Stomach (tissue), 9 donors: ENCODE results near the gene TAC4. TPM values are rescaled to one million over a fixed set of nuclear protein-coding genes. Genes with fewer than 3 reads are reported as not detected.

Experiments
- DNase-seq, 2 donors: peaks; one replicate each; pipeline versions ENCODE4 v3.0.0 to v3.0.0-alpha.2; 2013 to 2019
- H3K27ac ChIP-seq, 5 donors: fragments of 200-600 bp in 4 of 5; sonication (generic) in 4 of 5; one replicate each; pipeline ENCODE4 v1.5.1; 2013 to 2019; ENCODE audit warnings: mild to moderate bottlenecking in 1 of 5, moderate library complexity in 1 of 5
- H3K27me3 ChIP-seq, 3 donors: fragments of 200-600 bp; sonication (generic); one replicate each; pipeline ENCODE4 v1.5.1; 2017 to 2019; ENCODE audit warnings: mixed run types in 1 of 3
- H3K36me3 ChIP-seq, 4 donors: fragments of 200-600 bp; sonication (generic); 1 replicate in 3 of 4; 2 replicates in 1 of 4; pipeline ENCODE4 v1.5.1; 2016 to 2019
- H3K4me1 ChIP-seq, 4 donors: fragments of 200-600 bp; sonication (generic); one replicate each; pipeline ENCODE4 v1.5.1; 2016 to 2019
- H3K4me3 ChIP-seq, 4 donors: fragments of 200-600 bp; sonication (generic) in 3 of 4; one replicate each; pipeline ENCODE4 v1.5.1; 2016 to 2019; ENCODE audit warnings: mild to moderate bottlenecking in 1 of 4
- H3K9me3 ChIP-seq, 4 donors: fragments of 200-600 bp; sonication (generic); one replicate each; pipeline ENCODE4 v1.5.1; 2016 to 2019
- EP300 ChIP-seq: sonication (generic); formaldehyde crosslinking; IDR thresholded peaks from one replicate; pipeline ENCODE4 v1.6.1; 2017; ENCODE audit warnings: antibody characterized with exemption
- POLR2A ChIP-seq, 4 donors: fragments of 450-650 bp; IDR thresholded peaks; one replicate each; pipeline ENCODE4 v1.6.1; 2016; ENCODE audit warnings: antibody characterized with exemption in 4 of 4, control low read depth in 2 of 4, mild to moderate bottlenecking in 1 of 4, moderate library complexity in 1 of 4
- POLR2AphosphoS5 ChIP-seq, 3 donors: sonication (generic); formaldehyde crosslinking; IDR thresholded peaks; one replicate each; pipeline ENCODE4 v1.6.1; 2016; ENCODE audit warnings: antibody characterized with exemption in 3 of 3
- WGBS, 5 donors: extraction: QIAGEN DNeasy Blood & Tissue Kit in 3 of 5; methylation state at CpG; one replicate each; pipeline versions ENCODE4 v1.1.5 to v1.1.7; 2013 to 2018; 5-methylcytosine and 5-hydroxymethylcytosine counted together
- intact Hi-C: fragments of 100-400 bp; cut with DNase I; formaldehyde crosslinking; loops from one replicate; pipeline ENCODE4 v1.15.1; 2023; ENCODE audit warnings: low total_unique reads
- polyA plus RNA-seq, 3 donors: library from polyadenylated mRNA; stranded (reverse); fragments of 200-250 nt; gene quantifications; one replicate each; pipeline ENCODE4 v1.2.3, GENCODE V29; 2013
- total RNA-seq, 5 donors: library from RNA; depleted of rRNA; stranded (reverse); fragments of >200 nt; gene quantifications; one replicate each; pipeline versions ENCODE4 v1.1.0 to v1.2.3, GENCODE V29; 2014 to 2016
- TF ChIP-seq, protein P1 (sequence below), 7 experiments: fragments of 450-650 bp in 4 of 7; fragments of 200-600 bp in 3 of 7; sonication (generic) in 3 of 7; IDR thresholded peaks; one replicate each; pipeline ENCODE4 v1.5.1; 2016 to 2019; ENCODE audit warnings: antibody characterized with exemption in 7 of 7, control low read depth in 2 of 7, mild to moderate bottlenecking in 1 of 7
- donor health status: healthy with polysubstance abuse.
- donor health status: Bipolar disorder and iron deficiency.
- donor health status: healthy.

Gene TAC4
- total and polyA plus RNA-seq, 8 donors, result not detected

DNA sequence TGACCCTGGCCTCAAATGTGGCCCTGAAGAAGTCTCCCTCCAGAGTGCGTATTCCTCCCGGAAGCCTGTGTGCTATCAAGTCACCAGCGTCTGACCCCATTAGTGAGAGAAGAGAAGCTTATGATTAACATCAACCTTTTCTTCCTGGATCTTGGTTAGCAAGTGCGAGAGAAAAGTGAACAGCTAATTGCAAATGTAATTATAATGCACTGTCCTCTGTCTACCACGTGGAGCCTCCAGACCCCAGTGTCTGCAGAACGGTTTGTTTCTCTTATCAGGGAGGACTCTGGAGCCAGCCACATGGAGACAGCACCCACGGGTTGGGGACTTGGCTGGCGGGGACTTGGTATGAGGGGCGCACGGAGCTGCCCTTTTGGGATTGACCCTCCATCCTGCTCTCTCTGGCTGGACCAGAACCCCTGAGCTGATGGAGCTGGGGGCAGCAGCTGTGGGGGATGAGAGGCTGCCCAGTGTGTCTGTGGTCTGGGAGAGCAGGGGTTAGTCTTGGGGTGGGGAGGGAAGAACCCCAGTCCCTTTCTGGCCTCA lies 5.7 kb upstream of the TAC4 start:
- WGBS, 5 donors, result 54 to 64% (median 60%) methylated on average over 6 to 10 of the region's 10 CpGs
- Histone ChIP-seq H3K4me1 (peaks cover 0 to 19% (median 15%) of the 10 kb centered on the region in 4 donors), H3K9me3 (no peaks in the 10 kb centered on the region), H3K27ac (no peak overlapping the region), H3K4me3 (no peak overlapping the region), H3K36me3 (no peaks in the 10 kb centered on the region), H3K27me3 (peaks cover 0 to 7% (median 3%) of the 10 kb centered on the region in 3 donors)
- intact Hi-C loops, result loop anchor here (10.0 kb wide), 2 partner anchors 139 to 279 kb away; partner anchors contain the start of gene NXPH3
- no peak for DNase-seq
- TF ChIP-seq, protein P1, sequence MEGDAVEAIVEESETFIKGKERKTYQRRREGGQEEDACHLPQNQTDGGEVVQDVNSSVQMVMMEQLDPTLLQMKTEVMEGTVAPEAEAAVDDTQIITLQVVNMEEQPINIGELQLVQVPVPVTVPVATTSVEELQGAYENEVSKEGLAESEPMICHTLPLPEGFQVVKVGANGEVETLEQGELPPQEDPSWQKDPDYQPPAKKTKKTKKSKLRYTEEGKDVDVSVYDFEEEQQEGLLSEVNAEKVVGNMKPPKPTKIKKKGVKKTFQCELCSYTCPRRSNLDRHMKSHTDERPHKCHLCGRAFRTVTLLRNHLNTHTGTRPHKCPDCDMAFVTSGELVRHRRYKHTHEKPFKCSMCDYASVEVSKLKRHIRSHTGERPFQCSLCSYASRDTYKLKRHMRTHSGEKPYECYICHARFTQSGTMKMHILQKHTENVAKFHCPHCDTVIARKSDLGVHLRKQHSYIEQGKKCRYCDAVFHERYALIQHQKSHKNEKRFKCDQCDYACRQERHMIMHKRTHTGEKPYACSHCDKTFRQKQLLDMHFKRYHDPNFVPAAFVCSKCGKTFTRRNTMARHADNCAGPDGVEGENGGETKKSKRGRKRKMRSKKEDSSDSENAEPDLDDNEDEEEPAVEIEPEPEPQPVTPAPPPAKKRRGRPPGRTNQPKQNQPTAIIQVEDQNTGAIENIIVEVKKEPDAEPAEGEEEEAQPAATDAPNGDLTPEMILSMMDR (IDR thresholded peaks at IDR 0.05), result no peak
- TF ChIP-seq EP300 (no peak), POLR2AphosphoS5 (IDR thresholded peaks at IDR 0.05) (no peak), POLR2A (IDR thresholded peaks at IDR 0.05) (no peak)

DNA sequence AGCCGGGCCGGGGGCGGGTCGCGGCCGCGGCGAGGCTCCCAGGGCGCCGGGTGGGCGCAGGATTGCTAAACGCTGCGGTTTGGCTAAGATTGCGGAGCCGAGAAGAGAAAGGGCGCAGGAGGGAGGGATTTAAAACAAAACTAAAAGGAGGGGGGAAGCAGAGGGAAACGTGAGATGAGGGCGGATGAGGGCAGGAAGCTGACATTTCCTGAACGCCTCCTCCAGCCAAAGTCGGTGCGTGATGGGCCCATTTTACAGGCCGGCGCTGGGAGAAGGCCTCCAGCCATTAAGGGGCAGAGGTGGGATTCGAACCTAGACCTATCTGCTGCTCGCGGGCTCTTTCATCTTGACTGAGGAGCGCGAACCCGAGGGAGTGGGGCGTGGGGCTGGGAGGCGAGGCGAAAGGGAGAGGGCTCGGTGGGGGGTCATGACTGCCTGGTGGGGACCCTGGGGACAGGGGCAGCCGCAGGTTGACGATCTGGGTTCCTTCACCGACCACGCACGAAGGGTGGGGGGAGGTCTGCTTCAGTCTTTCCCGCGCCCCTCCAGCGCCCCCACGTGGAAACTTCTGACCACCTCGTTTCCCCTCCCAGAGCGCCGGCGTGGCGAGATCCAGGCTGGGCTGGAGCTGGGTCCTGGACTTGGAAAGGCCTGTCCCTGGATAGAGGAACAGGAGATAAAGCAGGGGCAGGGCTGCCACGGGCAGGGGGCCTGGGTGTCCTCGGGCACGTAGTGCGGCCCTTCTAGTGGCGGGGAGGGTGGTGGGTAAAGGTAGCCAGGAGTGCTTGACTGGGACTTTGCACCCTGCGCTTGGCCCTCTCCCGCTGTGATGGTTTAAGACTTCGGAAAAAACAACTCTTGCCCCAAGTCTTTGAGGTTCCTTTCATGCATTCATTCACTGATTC lies 3.8 kb upstream of the TAC4 start:
- peak overlapping the region in 4 of 5 donors; percentile 20 to 73 (median 37) for H3K27ac ChIP-seq
- 5 to 10% (median 5%) methylated on average over 35 to 55 of the region's 55 CpGs for WGBS, 5 donors
- peaks cover 0 to 20% (median 17%) of the 10 kb centered on the region in 4 donors for H3K4me1 ChIP-seq
- H3K9me3 ChIP-seq, result no peaks in the 10 kb centered on the region
- H3K36me3 ChIP-seq, result peaks cover 0 to 7% (median 5%) of the 10 kb centered on the region in 4 donors
- H3K27me3 ChIP-seq, result peaks cover 0 to 7% (median 3%) of the 10 kb centered on the region in 3 donors
- peak overlapping the region; percentile 60 to 67 (median 62) for H3K4me3 ChIP-seq
- TF ChIP-seq POLR2A (IDR thresholded peaks at IDR 0.05) (no peak), POLR2AphosphoS5 (IDR thresholded peaks at IDR 0.05) (no peak), EP300 (no peak)
- TF ChIP-seq, protein P1 (IDR thresholded peaks at IDR 0.05), result peak in 4 of 7 experiments; percentile 43 to 66 (median 56)
- peak; percentile 75 to 88 for DNase-seq
- intact Hi-C loops, result loop anchor here (10.0 kb wide), 2 partner anchors 137 to 277 kb away; partner anchors contain the start of gene NXPH3

DNA sequence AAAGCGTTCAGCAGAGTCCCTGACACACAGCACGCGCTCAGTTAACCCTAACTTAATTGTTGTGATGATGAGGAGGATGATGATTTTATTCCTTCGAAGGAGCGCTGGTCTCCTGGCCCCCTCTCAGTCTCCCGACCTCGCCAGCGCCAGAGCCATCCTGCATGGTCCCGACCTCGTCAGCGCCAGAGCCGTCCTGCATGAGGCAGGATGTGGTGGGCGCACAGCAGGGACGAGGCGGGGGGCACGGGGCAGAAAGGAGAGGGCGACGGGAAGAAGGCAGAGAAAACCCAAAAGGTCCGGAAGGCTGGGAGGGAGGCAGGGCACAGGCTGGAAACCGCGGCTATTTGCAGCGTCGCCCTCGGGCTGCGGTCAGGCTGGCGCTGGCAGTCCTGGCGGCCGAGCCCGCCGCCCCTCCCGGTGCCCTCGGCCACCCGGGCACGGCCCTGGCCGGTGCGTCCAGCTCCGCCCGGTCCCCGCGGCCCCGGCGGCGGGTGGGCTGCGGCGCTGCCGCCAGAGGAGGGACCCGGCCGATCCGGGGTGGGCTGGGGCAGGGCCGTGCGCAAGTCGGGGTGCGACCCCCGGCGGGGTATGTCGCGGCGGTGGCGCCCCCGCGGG lies 3.0 kb upstream of the TAC4 start:
- intact Hi-C loops, result loop anchor here (10.0 kb wide), 2 partner anchors 136 to 276 kb away; partner anchors contain the start of gene NXPH3
- no peaks in the 10 kb centered on the region for H3K9me3 ChIP-seq
- peak overlapping the region; percentile 60 to 67 (median 62) for H3K4me3 ChIP-seq
- peak overlapping the region in 3 of 5 donors; percentile 33 to 73 (median 41) for H3K27ac ChIP-seq
- H3K27me3 ChIP-seq, result peaks cover 0 to 7% (median 3%) of the 10 kb centered on the region in 3 donors
- H3K4me1 ChIP-seq, result peaks cover 4 to 27% (median 19%) of the 10 kb centered on the region in 4 donors
- H3K36me3 ChIP-seq, result peaks cover 0 to 13% (median 11%) of the 10 kb centered on the region in 4 donors
- 3 to 7% (median 3%) methylated on average over 27 to 61 of the region's 61 CpGs for WGBS, 5 donors
- TF ChIP-seq POLR2A (IDR thresholded peaks at IDR 0.05) (no peak), POLR2AphosphoS5 (IDR thresholded peaks at IDR 0.05) (no peak), EP300 (no peak)
- TF ChIP-seq, protein P1 (IDR thresholded peaks at IDR 0.05), result no peak
- DNase-seq, result peak in 1 of 2 donors; percentile 44

DNA sequence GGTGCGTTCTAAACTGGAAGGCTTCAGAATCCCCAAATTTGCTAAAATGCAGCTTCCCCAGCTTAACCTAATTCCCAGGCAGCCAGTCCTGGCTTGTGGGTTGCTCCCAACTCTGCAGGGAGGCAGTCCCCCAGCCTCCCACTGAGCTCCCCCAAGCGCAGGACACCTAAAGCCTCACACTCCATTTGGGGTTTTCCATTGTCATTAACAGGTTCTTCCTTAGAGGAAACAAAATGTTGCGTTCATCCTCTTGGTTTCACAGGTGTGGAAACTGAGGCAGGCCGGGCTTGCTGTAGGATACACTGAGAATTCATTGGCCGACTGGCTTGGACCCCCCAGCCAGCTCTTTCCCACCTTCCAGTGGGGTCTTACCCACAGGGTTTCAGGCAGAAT lies 2.3 kb upstream of the TAC4 start:
- Histone ChIP-seq H3K4me3 (no peak overlapping the region), H3K27ac (no peak overlapping the region), H3K36me3 (peaks cover 0 to 13% (median 12%) of the 10 kb centered on the region in 4 donors), H3K4me1 (peaks cover 6 to 34% (median 22%) of the 10 kb centered on the region in 4 donors), H3K27me3 (peaks cover 0 to 7% (median 3%) of the 10 kb centered on the region in 3 donors), H3K9me3 (no peaks in the 10 kb centered on the region)
- 80 to 92% (median 87%) methylated on average over 3 to 5 of the region's 5 CpGs for WGBS, 5 donors
- TF ChIP-seq, protein P1 (IDR thresholded peaks at IDR 0.05), result no peak
- TF ChIP-seq POLR2A (IDR thresholded peaks at IDR 0.05) (no peak), EP300 (no peak), POLR2AphosphoS5 (IDR thresholded peaks at IDR 0.05) (no peak)
- intact Hi-C loops, result loop anchor here (10.0 kb wide), 2 partner anchors 135 to 275 kb away; partner anchors contain the start of gene NXPH3
- no peak for DNase-seq
